ENCODE data around the gene RPS3.

RPS3 gene

DNA sequence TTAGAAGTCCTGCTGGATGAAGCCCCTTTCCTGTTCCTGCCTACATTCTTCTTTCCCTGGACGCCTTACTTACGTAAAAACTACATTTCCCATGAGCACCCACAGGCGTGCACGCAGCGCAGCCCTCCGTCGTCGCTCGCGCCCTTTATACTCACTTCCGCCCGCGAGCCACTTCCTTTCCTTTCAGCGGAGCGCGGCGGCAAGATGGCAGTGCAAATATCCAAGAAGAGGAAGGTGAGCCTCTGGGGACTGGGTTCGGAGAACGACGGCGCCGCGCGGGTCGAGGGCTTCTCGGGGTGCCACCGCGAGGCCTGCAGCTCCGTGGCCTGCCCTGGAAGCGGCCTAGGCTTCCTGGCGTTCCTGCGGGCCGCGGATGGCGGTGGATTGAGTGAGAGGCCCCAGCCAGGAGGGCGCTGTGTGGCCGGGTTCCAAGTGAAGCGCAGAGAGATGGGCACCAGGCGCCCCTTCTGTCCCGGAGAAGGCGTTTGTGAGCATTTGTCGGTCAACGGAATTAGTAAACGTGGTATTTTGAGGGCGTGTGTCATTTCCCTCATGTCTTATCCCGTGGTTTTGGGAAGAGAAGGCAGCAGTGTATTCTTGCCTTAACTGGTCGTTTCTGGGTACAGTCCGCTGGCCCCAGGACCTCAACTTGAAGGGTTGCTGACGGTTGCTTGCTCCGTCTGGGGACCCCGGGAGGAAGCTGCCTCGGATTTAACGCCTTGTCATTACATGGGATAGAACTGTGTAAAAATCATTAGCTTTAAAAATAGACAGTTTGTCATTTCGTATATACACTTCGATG lies at the start of gene RPS3:
RPS3 (plus strand) TSS at position 175 of the 802 bp plus-strand sequence; CDS start at position 205, 30 bp downstream.
- peaks cover 51% of the 10 kb centered on the region for H4K20me1 ChIP-seq
- peak within 1 kb of the TSS; percentile 87 for H3K4me2 ChIP-seq
- H3K9me3 ChIP-seq, result no peaks in the 10 kb centered on the region
- peaks cover 71% of the 10 kb centered on the region for H3K4me1 ChIP-seq
- H3K9ac ChIP-seq, result peak within 1 kb of the TSS; percentile 98
- H3K27me3 ChIP-seq, result no peaks in the 10 kb centered on the region
- peak within 1 kb of the TSS; percentile 84 for H3K4me3 ChIP-seq
- peak within 1 kb of the TSS; percentile 97 for H3K27ac ChIP-seq
- no peak for TF ChIP-seq Cebpa-rat (IDR thresholded peaks at IDR 0.05)
- H3K36me3 ChIP-seq, result peaks cover 43% of the 10 kb centered on the region

DNA sequence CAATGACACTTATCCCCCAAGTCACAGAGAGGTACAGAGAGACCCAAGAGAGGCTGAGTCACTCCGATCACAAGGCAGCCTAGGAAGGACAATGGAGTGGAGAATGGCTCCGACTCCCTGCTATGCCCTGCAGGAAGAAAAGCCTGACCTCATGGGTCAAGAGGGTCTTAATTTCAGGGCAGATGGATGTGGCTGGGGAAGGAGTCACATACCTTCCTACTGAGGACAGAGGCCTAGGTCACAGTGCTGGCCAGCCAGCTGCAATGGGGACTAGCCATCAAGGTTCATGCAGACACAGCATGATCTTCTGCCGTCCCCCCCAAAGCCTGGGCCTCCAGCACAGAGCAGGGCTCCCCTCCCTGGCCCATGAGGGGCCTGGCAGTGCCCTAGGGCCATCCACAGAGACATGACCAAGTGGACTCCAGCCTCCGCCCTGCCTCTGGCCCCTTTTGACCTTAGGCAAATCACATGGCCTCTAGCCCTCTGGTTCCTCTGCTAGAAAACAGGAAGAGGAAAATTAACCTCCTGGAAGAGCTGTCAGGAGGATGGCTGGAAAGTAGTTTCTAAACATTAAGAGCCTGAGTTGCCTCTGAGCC lies 49.7 kb upstream of the RPS3 start:
- Histone ChIP-seq H3K4me3 (peak overlapping the region; percentile 89), H3K27me3 (no peaks in the 10 kb centered on the region), H3K4me2 (peak overlapping the region; percentile 93), H3K9ac (peak overlapping the region; percentile 93), H3K27ac (peak overlapping the region; percentile 96), H3K4me1 (peaks cover 76% of the 10 kb centered on the region), H3K36me3 (0 out of 2 replicates have a peak, but pooled peaks cover 10% of the 10 kb centered on the region), H3K9me3 (no peaks in the 10 kb centered on the region), H4K20me1 (peaks cover 6% of the 10 kb centered on the region; the same call in 1 of the 2 replicates)
- no peak for TF ChIP-seq Cebpa-rat (IDR thresholded peaks at IDR 0.05)

GRCh38 chr11:75350122-75350742 lies 49.1 kb upstream of the RPS3 start:
- Histone ChIP-seq H3K27ac (peak overlapping the region; percentile 96), H3K27me3 (no peaks in the 10 kb centered on the region), H3K9me3 (no peaks in the 10 kb centered on the region), H3K36me3 (0 out of 2 replicates have a peak, but pooled peaks cover 10% of the 10 kb centered on the region), H3K4me1 (peaks cover 70% of the 10 kb centered on the region), H4K20me1 (peaks cover 6% of the 10 kb centered on the region; the same call in 1 of the 2 replicates), H3K9ac (peak overlapping the region; percentile 93), H3K4me3 (peak overlapping the region; percentile 89), H3K4me2 (peak overlapping the region; percentile 93)
- no peak for TF ChIP-seq Cebpa-rat (IDR thresholded peaks at IDR 0.05)

- Histone ChIP-seq H3K9me3 (no peaks in the 10 kb centered on the region), H3K4me2 (peak overlapping the region; percentile 93), H4K20me1 (peaks cover 6% of the 10 kb centered on the region; the same call in 1 of the 2 replicates), H3K36me3 (0 out of 2 replicates have a peak, but pooled peaks cover 10% of the 10 kb centered on the region), H3K27me3 (no peaks in the 10 kb centered on the region), H3K27ac (peak overlapping the region; percentile 96), H3K9ac (peak overlapping the region; percentile 93), H3K4me1 (peaks cover 63% of the 10 kb centered on the region), H3K4me3 (peak overlapping the region; percentile 89)
- TF ChIP-seq Cebpa-rat (IDR thresholded peaks at IDR 0.05), result no peak
These were observed 48.4 kb upstream of the RPS3 start for GRCh38 chr11:75350743-75351540.

- Histone ChIP-seq H3K27me3 (no peaks in the 10 kb centered on the region), H4K20me1 (peaks cover 6% of the 10 kb centered on the region; the same call in 1 of the 2 replicates), H3K27ac (peak within 1 kb of the TSS; percentile 96), H3K9ac (peak within 1 kb of the TSS; percentile 93), H3K4me3 (peak within 1 kb of the TSS; percentile 89), H3K4me1 (peaks cover 58% of the 10 kb centered on the region), H3K4me2 (peak within 1 kb of the TSS; percentile 93), H3K9me3 (no peaks in the 10 kb centered on the region), H3K36me3 (0 out of 2 replicates have a peak, but pooled peaks cover 10% of the 10 kb centered on the region)
- no peak for TF ChIP-seq Cebpa-rat (IDR thresholded peaks at IDR 0.05)
These were observed 47.9 kb upstream of the RPS3 start, which contains the start of gene ARRB1 for GRCh38 chr11:75351541-75351790. Gene ARRB1 (minus strand): TSS chr11:75351661. CDS start chr11:75351607, 54 bp downstream.

DNA sequence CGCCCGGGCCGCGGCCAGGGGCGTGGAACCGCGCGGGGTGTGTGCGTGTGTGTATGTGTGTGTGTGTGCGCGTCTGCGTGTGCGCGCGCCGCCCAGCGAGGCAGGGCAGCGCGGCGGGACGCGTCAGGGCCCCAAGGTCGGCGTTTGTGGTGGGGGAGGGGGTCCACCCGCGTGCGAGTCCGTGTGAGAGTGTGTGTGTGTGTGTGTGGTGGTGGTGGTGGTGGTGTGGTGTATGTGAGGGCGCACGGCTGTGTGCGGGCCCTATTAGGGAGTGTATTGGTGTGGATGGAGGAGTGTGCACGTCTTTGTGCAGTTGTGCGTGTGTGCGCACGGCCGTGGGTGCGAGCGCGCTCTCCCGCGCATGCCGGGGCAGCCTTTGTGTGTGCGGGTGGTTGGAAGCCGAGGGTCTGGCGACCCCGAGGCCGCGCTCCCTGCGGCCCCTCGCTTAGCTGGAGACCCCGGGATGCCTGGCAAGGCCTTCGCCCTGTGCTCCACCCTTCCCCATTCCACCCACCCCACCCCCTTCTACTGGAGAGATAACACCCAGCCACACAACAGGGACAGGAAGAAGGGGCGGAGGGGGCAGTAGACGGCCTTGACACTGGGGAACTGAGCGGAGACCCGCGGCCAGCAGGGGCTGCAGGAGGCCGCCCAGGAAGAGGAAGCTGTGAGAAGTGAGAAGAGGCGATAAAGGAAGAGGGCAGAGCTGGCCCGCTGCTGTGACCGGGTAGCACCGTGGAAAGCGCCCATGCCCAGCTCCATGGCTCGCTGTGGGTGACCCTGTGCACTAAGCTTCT lies 47.3 kb upstream of the RPS3 start:
- no peaks in the 10 kb centered on the region for H3K9me3 ChIP-seq
- H3K9ac ChIP-seq, result peak overlapping the region; percentile 93
- no peaks in the 10 kb centered on the region for H3K27me3 ChIP-seq
- peak overlapping the region; percentile 89 for H3K4me3 ChIP-seq
- peaks cover 52% of the 10 kb centered on the region for H3K4me1 ChIP-seq
- 0 out of 2 replicates have a peak, but pooled peaks cover 10% of the 10 kb centered on the region for H3K36me3 ChIP-seq
- peaks cover 4% of the 10 kb centered on the region; the same call in 1 of the 2 replicates for H4K20me1 ChIP-seq
- peak overlapping the region; percentile 96 for H3K27ac ChIP-seq
- no peak for TF ChIP-seq Cebpa-rat (IDR thresholded peaks at IDR 0.05)
- peak overlapping the region; percentile 93 for H3K4me2 ChIP-seq

GRCh38 chr11:75352588-75353206 lies 46.6 kb upstream of the RPS3 start:
- peak overlapping the region; percentile 93 for H3K4me2 ChIP-seq
- peak overlapping the region; percentile 96 for H3K27ac ChIP-seq
- peak overlapping the region; percentile 93 for H3K9ac ChIP-seq
- no peaks in the 10 kb centered on the region for H3K9me3 ChIP-seq
- no peaks in the 10 kb centered on the region for H3K27me3 ChIP-seq
- TF ChIP-seq Cebpa-rat (IDR thresholded peaks at IDR 0.05), result no peak
- H4K20me1 ChIP-seq, result no peaks in the 10 kb centered on the region
- H3K36me3 ChIP-seq, result 0 out of 2 replicates have a peak, but pooled peaks cover 5% of the 10 kb centered on the region
- H3K4me3 ChIP-seq, result peak overlapping the region; percentile 89
- H3K4me1 ChIP-seq, result peaks cover 45% of the 10 kb centered on the region

DNA sequence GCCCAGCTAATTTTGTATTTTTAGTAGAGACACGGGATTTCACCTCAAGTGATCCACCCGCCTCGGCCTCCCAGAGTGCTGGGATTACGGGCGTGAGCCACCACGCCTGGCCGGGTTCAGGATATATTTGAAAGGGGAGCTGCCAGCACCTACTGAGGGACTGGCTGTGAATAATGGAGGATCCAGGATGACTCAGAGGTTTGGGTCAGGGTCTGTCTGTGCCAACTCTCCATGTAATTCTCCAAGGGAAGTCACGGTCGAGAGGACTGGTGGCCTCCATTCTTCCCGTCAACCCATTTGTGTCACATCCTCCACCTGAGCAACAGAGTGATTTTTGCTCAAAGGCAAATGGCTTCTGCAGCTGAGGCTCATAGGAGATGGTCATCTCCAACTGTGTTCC lies 44.3 kb upstream of the RPS3 start:
- no peaks in the 10 kb centered on the region for H4K20me1 ChIP-seq
- H3K9me3 ChIP-seq, result no peaks in the 10 kb centered on the region
- H3K4me3 ChIP-seq, result no peak overlapping the region
- no peaks in the 10 kb centered on the region for H3K36me3 ChIP-seq
- no peak overlapping the region for H3K27ac ChIP-seq
- H3K4me2 ChIP-seq, result no peak overlapping the region
- no peaks in the 10 kb centered on the region for H3K27me3 ChIP-seq
- peaks cover 22% of the 10 kb centered on the region for H3K4me1 ChIP-seq
- no peak for TF ChIP-seq Cebpa-rat (IDR thresholded peaks at IDR 0.05)
- no peak overlapping the region for H3K9ac ChIP-seq

Data from BLaER1 (cell line).